Smooth muscle cell (in vitro differentiated cells): ENCODE results near the gene DCANP1. TPM values are rescaled to one million over a fixed set of nuclear protein-coding genes. Genes with fewer than 3 reads are reported as not detected.

Experiments used
- DNase-seq: peaks from one replicate; lab custom pipeline; 2025; ENCODE audit not compliant: unreplicated experiment; lab: John Stamatoyannopoulos, UW
- H2AFZ ChIP-seq: fragments of 200-600 bp; sonication (generic); 2 replicates; pipeline ENCODE4 v1.6.0; 2016; ENCODE audit warnings: antibody characterized with exemption, low read depth, mild to moderate bottlenecking
- H3F3A ChIP-seq: fragments of 200-600 bp; sonication (generic); 2 replicates; pipeline ENCODE4 v1.6.0; 2017; ENCODE audit warnings: antibody characterized with exemption, low read depth
- H3K27ac ChIP-seq: fragments of 200-600 bp; sonication (generic); 2 replicates; pipeline ENCODE4 v1.5.1; 2016; ENCODE audit warnings: low read depth, mild to moderate bottlenecking
- H3K27me3 ChIP-seq: fragments of 200-600 bp; sonication (generic); 2 replicates; pipeline ENCODE4 v1.6.1; 2016; ENCODE audit warnings: low read depth, mild to moderate bottlenecking
- H3K36me3 ChIP-seq: fragments of 200-600 bp; sonication (generic); 2 replicates; pipeline ENCODE4 v1.5.1; 2016; ENCODE audit warnings: low read depth
- H3K4me1 ChIP-seq: fragments of 200-600 bp; sonication (generic); 2 replicates; pipeline ENCODE4 v1.5.1; 2016; ENCODE audit warnings: low read depth
- H3K4me2 ChIP-seq: fragments of 200-600 bp; sonication (generic); 2 replicates; pipeline ENCODE4 v1.6.0; 2016; ENCODE audit warnings: mild to moderate bottlenecking
- H3K4me3 ChIP-seq: fragments of 200-600 bp; sonication (generic); 2 replicates; pipeline ENCODE4 v1.5.1; 2016; ENCODE audit warnings: mild to moderate bottlenecking
- H3K79me2 ChIP-seq: fragments of 200-600 bp; sonication (generic); 2 replicates; pipeline ENCODE4 v1.6.0; 2016; ENCODE audit warnings: low read depth, mild to moderate bottlenecking
- H3K9ac ChIP-seq: fragments of 200-600 bp; sonication (generic); 2 replicates; pipeline ENCODE4 v1.6.0; 2016; ENCODE audit warnings: low read depth
- H3K9me3 ChIP-seq: fragments of 200-600 bp; sonication (generic); replicated peaks from 2 replicates; pipeline ENCODE4 v1.5.1; 2016; ENCODE audit warnings: low read depth
- H4K20me1 ChIP-seq: fragments of 200-600 bp; sonication (generic); 2 replicates; pipeline ENCODE4 v1.6.0; 2016; ENCODE audit warnings: low read depth
- CTCF ChIP-seq: fragments of 200-600 bp; sonication (generic); IDR thresholded peaks from 2 replicates; pipeline ENCODE4 v1.5.1; 2017; ENCODE audit warnings: borderline replicate concordance, mild to moderate bottlenecking, antibody characterized with exemption; ENCODE audit not compliant: insufficient read depth, poor library complexity, severe bottlenecking
- WGBS: methylation state at CpG from one replicate; pipeline ENCODE4 v1.1.7; 2016; ENCODE audit warnings: low lambda C conversion rate; 5-methylcytosine and 5-hydroxymethylcytosine counted together
- polyA plus RNA-seq: library from polyadenylated mRNA; unstranded; fragments of >200 nt; fragmentation: Nextera tagmentation; extraction: Ambion mirVana; gene quantifications from 2 replicates; pipeline ENCODE4 v1.2.1, GENCODE V29; 2016
- total RNA-seq: library from RNA; depleted of rRNA; stranded (reverse); fragments of >200 nt; gene quantifications from 2 replicates; pipeline ENCODE4 v1.2.3, GENCODE V29; 2014

DCANP1 gene
- total and polyA plus RNA-seq, 2 experiments from 2014 or later = not detected

- H3K4me3 ChIP-seq = no peak overlapping the region
- no peak overlapping the region for H3K4me2 ChIP-seq
- TF ChIP-seq CTCF = no peak
- no peaks in the 10 kb centered on the region for H3K9me3 ChIP-seq
- H3K9ac ChIP-seq = no peak overlapping the region
- WGBS = 57% methylated on average over 5 of the region's 5 CpGs
- H3K27ac ChIP-seq = no peak overlapping the region
- no peaks in the 10 kb centered on the region for H3K79me2 ChIP-seq
- peaks cover 41% of the 10 kb centered on the region for H3K27me3 ChIP-seq
- peaks cover 14% of the 10 kb centered on the region for H3K4me1 ChIP-seq
- H3K36me3 ChIP-seq = no peaks in the 10 kb centered on the region
- DNase-seq = no peak
- H2AFZ ChIP-seq = no peak overlapping the region
- H4K20me1 ChIP-seq = no peaks in the 10 kb centered on the region
- no peaks in the 10 kb centered on the region for H3F3A ChIP-seq
Measured at GRCh38 chr5:135484674-135485086, 37.5 kb upstream of the DCANP1 start.

- no peak overlapping the region for H2AFZ ChIP-seq
- H3K4me3 ChIP-seq = no peak overlapping the region
- H3K27ac ChIP-seq = no peak overlapping the region
- H3K9ac ChIP-seq = no peak overlapping the region
- peaks cover 53% of the 10 kb centered on the region for H3K27me3 ChIP-seq
- H3K9me3 ChIP-seq = no peaks in the 10 kb centered on the region
- peaks cover 10% of the 10 kb centered on the region for H3K4me1 ChIP-seq
- H3K4me2 ChIP-seq = no peak overlapping the region
- no peak for TF ChIP-seq CTCF
- no peaks in the 10 kb centered on the region for H4K20me1 ChIP-seq
- WGBS = 95% methylated on average over 1 of the region's 1 CpG
- H3K79me2 ChIP-seq = no peaks in the 10 kb centered on the region
- DNase-seq = no peak
- H3F3A ChIP-seq = no peaks in the 10 kb centered on the region
- no peaks in the 10 kb centered on the region for H3K36me3 ChIP-seq
Measured at GRCh38 chr5:135483254-135483653, 36.1 kb upstream of the DCANP1 start.

GRCh38 chr5:135482381-135482933, 35.3 kb upstream of the DCANP1 start:
- no peak overlapping the region for H2AFZ ChIP-seq
- no peak overlapping the region for H3K4me3 ChIP-seq
- no peaks in the 10 kb centered on the region for H3K9me3 ChIP-seq
- H3K4me1 ChIP-seq = peaks cover 6% of the 10 kb centered on the region
- H3K79me2 ChIP-seq = no peaks in the 10 kb centered on the region
- H4K20me1 ChIP-seq = no peaks in the 10 kb centered on the region
- WGBS = 63% methylated on average over 9 of the region's 9 CpGs
- no peak for DNase-seq
- no peaks in the 10 kb centered on the region for H3F3A ChIP-seq
- H3K27me3 ChIP-seq = peaks cover 53% of the 10 kb centered on the region
- H3K4me2 ChIP-seq = no peak overlapping the region
- no peaks in the 10 kb centered on the region for H3K36me3 ChIP-seq
- H3K27ac ChIP-seq = no peak overlapping the region
- no peak for TF ChIP-seq CTCF
- no peak overlapping the region for H3K9ac ChIP-seq

- no peaks in the 10 kb centered on the region for H3K79me2 ChIP-seq
- H3K27me3 ChIP-seq = peaks cover 50% of the 10 kb centered on the region
- 98% methylated on average over 3 of the region's 4 CpGs for WGBS
- no peak for TF ChIP-seq CTCF
- no peaks in the 10 kb centered on the region for H4K20me1 ChIP-seq
- H3K9me3 ChIP-seq = no peaks in the 10 kb centered on the region
- H3K4me3 ChIP-seq = no peak overlapping the region
- no peak for DNase-seq
- H3F3A ChIP-seq = no peaks in the 10 kb centered on the region
- H3K27ac ChIP-seq = no peak overlapping the region
- H3K9ac ChIP-seq = no peak overlapping the region
- no peaks in the 10 kb centered on the region for H3K36me3 ChIP-seq
- H3K4me2 ChIP-seq = no peak overlapping the region
- no peak overlapping the region for H2AFZ ChIP-seq
- peaks cover 9% of the 10 kb centered on the region for H3K4me1 ChIP-seq
Measured at GRCh38 chr5:135481909-135482311, 34.8 kb upstream of the DCANP1 start.
